NK-92 (cell line): Measurements from ENCODE around the gene EDNRA.

Experiments used
- DNase-seq: peaks from one replicate; lab custom pipeline; 2025; ENCODE audit not compliant: unreplicated experiment; lab: John Stamatoyannopoulos, UW

The EDNRA gene

GRCh38 chr4:147586032-147586431 is 105.1 kb downstream of the EDNRA start:
- DNase-seq: no peak

- no peak for DNase-seq
These were observed 105.7 kb downstream of the EDNRA start for GRCh38 chr4:147586637-147587036.

- no peak for DNase-seq
These were observed 106.1 kb downstream of the EDNRA start for GRCh38 chr4:147587041-147587440.

GRCh38 chr4:147589586-147589985 is 108.7 kb downstream of the EDNRA start:
- no peak for DNase-seq

- DNase-seq: no peak
These were observed 109.5 kb downstream of the EDNRA start for GRCh38 chr4:147590249-147590920.

GRCh38 chr4:147591106-147591505 is 110.2 kb downstream of the EDNRA start:
- DNase-seq: no peak

GRCh38 chr4:147594107-147594506 is 113.2 kb downstream of the EDNRA start:
- DNase-seq: no peak
